ENCODE measurements around the gene RETN. TPM values are rescaled to one million over a fixed set of nuclear protein-coding genes. Genes with fewer than 3 reads are reported as not detected.

Gene RETN
- total RNA-seq, 1 experiment from 2014 or later, result not detected

DNA sequence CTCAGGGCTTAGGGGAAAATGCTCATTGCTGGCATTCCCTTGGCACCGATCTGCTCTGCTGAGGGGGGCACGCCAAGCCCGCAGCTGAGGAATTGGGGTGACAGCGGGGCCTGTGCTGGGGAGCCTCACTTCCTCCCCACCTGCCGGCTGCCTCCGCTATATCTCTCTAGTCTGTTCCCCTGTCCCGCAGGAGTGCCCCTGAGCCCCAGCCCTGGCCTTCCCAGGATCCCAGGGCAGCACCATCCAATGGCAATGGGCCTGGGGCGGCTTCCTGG is 22.5 kb upstream of the RETN start:
- Histone ChIP-seq H3K36me3 (ENCODE audit: control insufficient read depth in 1 of 2, insufficient read depth in 2 of 2, low read length in 2 of 2) (peaks cover 0 to 11% of the 10 kb centered on the region in 2 experiments; a peak in 1 of 4 replicates), H3K9me3 (ENCODE audit: control insufficient read depth in 1 of 2, insufficient read depth in 1 of 2, low read depth in 1 of 2, low read length in 2 of 2) (no peaks in the 10 kb centered on the region), H3K27me3 (ENCODE audit: insufficient read depth, low read length) (no peaks in the 10 kb centered on the region), H3K4me2 (ENCODE audit: low read length) (no peak overlapping the region), H2AFZ (ENCODE audit: low read depth, low read length, poor library complexity, severe bottlenecking) (no peak overlapping the region), H3K4me1 (ENCODE audit: control insufficient read depth in 1 of 2, insufficient read depth in 2 of 2, low read length in 2 of 2) (peaks cover 0 to 13% of the 10 kb centered on the region in 2 experiments; a peak in 2 of 4 replicates), H3K9ac (ENCODE audit: low read length) (no peak overlapping the region), H3K4me3 (replicated peaks in 1 of 2; ENCODE audit: low read depth in 1 of 2, low read length in 2 of 2) (no peak overlapping the region), H3K79me2 (ENCODE audit: insufficient read depth, low read length) (no peaks in the 10 kb centered on the region), H3K27ac (ENCODE audit: low read depth, low read length) (no peak overlapping the region), H4K20me1 (ENCODE audit: insufficient read depth) (no peaks in the 10 kb centered on the region), H3K9me2 (ENCODE audit: insufficient read depth) (no peaks in the 10 kb centered on the region)
- DNase-seq (ENCODE audit: low read depth, low spot score) (no peak), ATAC-seq (no peak)
- intact Hi-C loops (cut with micrococcal nuclease), result no loop called here
- BruUV-seq (replicated peaks), result no TSS peak
- TF ChIP-seq CEBPB (IDR thresholded peaks at IDR 0.05; ENCODE audit: low read depth) (no peak), ZFX (IDR thresholded peaks at IDR 0.05) (no peak), RAD21 (IDR thresholded peaks at IDR 0.05; ENCODE audit: low read depth) (no peak), JUND (IDR thresholded peaks at IDR 0.05) (no peak), POLR2A (IDR thresholded peaks at IDR 0.05; ENCODE audit: borderline replicate concordance, extremely low read depth, insufficient read depth, insufficient read length) (no peak), ZNF274 (IDR thresholded peaks at IDR 0.05; ENCODE audit: low read depth, low read length) (no peak), ELF1 (IDR thresholded peaks at IDR 0.05; ENCODE audit: borderline replicate concordance, low read depth) (no peak), TCF7L2 (IDR thresholded peaks at IDR 0.05; ENCODE audit: borderline replicate concordance, extremely low read depth, insufficient read depth, insufficient read length) (no peak), SP1 (IDR thresholded peaks at IDR 0.05; ENCODE audit: low read depth) (no peak)
- TF ChIP-seq, protein P1, sequence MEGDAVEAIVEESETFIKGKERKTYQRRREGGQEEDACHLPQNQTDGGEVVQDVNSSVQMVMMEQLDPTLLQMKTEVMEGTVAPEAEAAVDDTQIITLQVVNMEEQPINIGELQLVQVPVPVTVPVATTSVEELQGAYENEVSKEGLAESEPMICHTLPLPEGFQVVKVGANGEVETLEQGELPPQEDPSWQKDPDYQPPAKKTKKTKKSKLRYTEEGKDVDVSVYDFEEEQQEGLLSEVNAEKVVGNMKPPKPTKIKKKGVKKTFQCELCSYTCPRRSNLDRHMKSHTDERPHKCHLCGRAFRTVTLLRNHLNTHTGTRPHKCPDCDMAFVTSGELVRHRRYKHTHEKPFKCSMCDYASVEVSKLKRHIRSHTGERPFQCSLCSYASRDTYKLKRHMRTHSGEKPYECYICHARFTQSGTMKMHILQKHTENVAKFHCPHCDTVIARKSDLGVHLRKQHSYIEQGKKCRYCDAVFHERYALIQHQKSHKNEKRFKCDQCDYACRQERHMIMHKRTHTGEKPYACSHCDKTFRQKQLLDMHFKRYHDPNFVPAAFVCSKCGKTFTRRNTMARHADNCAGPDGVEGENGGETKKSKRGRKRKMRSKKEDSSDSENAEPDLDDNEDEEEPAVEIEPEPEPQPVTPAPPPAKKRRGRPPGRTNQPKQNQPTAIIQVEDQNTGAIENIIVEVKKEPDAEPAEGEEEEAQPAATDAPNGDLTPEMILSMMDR (IDR thresholded peaks at IDR 0.05 in 2 of 3, conservative IDR thresholded peaks at IDR 0.05 in 1 of 3; ENCODE audit: borderline replicate concordance in 1 of 3, insufficient read depth in 1 of 3, low read depth in 2 of 3, low read length in 2 of 3), result no peak
- CTCF ChIA-PET, result no interaction called here
- RAD21 ChIA-PET (ENCODE audit: low non-redundant PET in 1 of 2, low total read pairs in 2 of 2, uncharacterized antibody in 2 of 2, unreplicated experiment in 2 of 2), result no interaction called here
- POLR2A ChIA-PET, result no interaction called here

DNA sequence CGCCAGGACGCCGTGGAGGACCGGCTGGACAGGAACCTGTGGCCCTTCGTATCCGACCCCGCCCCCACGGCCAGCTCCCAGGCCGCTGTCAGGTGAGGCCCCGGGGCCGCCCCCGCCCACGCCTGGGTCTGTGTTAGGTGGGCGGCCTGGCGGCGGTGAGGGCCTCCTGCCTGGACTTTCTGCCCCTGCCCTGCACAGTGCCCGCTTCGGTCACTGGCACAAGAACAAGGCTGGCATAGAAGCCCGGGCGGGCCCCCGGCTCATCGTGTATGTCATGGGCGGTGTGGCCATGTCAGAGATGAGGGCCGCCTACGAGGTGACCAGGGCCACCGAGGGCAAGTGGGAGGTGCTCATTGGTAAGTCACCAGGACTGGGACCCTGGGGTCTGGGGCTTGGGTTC is 21.7 kb upstream of the RETN start:
- Histone ChIP-seq H3K4me1 (ENCODE audit: control insufficient read depth in 1 of 2, insufficient read depth in 2 of 2, low read length in 2 of 2) (peaks cover 0 to 18% of the 10 kb centered on the region in 2 experiments; a peak in 3 of 4 replicates), H3K79me2 (ENCODE audit: insufficient read depth, low read length) (no peaks in the 10 kb centered on the region), H4K20me1 (ENCODE audit: insufficient read depth) (no peaks in the 10 kb centered on the region), H3K9me2 (ENCODE audit: insufficient read depth) (no peaks in the 10 kb centered on the region), H3K9me3 (ENCODE audit: control insufficient read depth in 1 of 2, insufficient read depth in 1 of 2, low read depth in 1 of 2, low read length in 2 of 2) (no peaks in the 10 kb centered on the region), H3K27ac (ENCODE audit: low read depth, low read length) (no peak overlapping the region), H3K9ac (ENCODE audit: low read length) (no peak overlapping the region), H2AFZ (ENCODE audit: low read depth, low read length, poor library complexity, severe bottlenecking) (no peak overlapping the region), H3K4me3 (replicated peaks in 1 of 2; ENCODE audit: low read depth in 1 of 2, low read length in 2 of 2) (no peak overlapping the region), H3K27me3 (ENCODE audit: insufficient read depth, low read length) (no peaks in the 10 kb centered on the region), H3K4me2 (ENCODE audit: low read length) (no peak overlapping the region), H3K36me3 (ENCODE audit: control insufficient read depth in 1 of 2, insufficient read depth in 2 of 2, low read length in 2 of 2) (peaks cover 0 to 11% of the 10 kb centered on the region in 2 experiments; a peak in 1 of 4 replicates)
- TF ChIP-seq TCF7L2 (IDR thresholded peaks at IDR 0.05; ENCODE audit: borderline replicate concordance, extremely low read depth, insufficient read depth, insufficient read length) (no peak), EGR1 (IDR thresholded peaks at IDR 0.05; ENCODE audit: low read depth) (no peak), ELF1 (IDR thresholded peaks at IDR 0.05; ENCODE audit: borderline replicate concordance, low read depth) (no peak), SP1 (IDR thresholded peaks at IDR 0.05; ENCODE audit: low read depth) (no peak), CBX3 (IDR thresholded peaks at IDR 0.05; ENCODE audit: low read depth) (no peak), YY1 (IDR thresholded peaks at IDR 0.05; ENCODE audit: extremely low read depth, insufficient replicate concordance, low read depth, low read length) (no peak), ZFX (IDR thresholded peaks at IDR 0.05) (no peak), JUND (IDR thresholded peaks at IDR 0.05) (no peak), SRF (IDR thresholded peaks at IDR 0.05; ENCODE audit: low read depth) (no peak), FOSL1 (IDR thresholded peaks at IDR 0.05; ENCODE audit: low read depth) (no peak), ZNF274 (IDR thresholded peaks at IDR 0.05; ENCODE audit: low read depth, low read length) (no peak), EZH2phosphoT487 (IDR thresholded peaks at IDR 0.05; ENCODE audit: borderline replicate concordance) (no peak), POLR2AphosphoS5 (IDR thresholded peaks at IDR 0.05; ENCODE audit: low read depth, low read length) (no peak)
- TF ChIP-seq, protein P2, sequence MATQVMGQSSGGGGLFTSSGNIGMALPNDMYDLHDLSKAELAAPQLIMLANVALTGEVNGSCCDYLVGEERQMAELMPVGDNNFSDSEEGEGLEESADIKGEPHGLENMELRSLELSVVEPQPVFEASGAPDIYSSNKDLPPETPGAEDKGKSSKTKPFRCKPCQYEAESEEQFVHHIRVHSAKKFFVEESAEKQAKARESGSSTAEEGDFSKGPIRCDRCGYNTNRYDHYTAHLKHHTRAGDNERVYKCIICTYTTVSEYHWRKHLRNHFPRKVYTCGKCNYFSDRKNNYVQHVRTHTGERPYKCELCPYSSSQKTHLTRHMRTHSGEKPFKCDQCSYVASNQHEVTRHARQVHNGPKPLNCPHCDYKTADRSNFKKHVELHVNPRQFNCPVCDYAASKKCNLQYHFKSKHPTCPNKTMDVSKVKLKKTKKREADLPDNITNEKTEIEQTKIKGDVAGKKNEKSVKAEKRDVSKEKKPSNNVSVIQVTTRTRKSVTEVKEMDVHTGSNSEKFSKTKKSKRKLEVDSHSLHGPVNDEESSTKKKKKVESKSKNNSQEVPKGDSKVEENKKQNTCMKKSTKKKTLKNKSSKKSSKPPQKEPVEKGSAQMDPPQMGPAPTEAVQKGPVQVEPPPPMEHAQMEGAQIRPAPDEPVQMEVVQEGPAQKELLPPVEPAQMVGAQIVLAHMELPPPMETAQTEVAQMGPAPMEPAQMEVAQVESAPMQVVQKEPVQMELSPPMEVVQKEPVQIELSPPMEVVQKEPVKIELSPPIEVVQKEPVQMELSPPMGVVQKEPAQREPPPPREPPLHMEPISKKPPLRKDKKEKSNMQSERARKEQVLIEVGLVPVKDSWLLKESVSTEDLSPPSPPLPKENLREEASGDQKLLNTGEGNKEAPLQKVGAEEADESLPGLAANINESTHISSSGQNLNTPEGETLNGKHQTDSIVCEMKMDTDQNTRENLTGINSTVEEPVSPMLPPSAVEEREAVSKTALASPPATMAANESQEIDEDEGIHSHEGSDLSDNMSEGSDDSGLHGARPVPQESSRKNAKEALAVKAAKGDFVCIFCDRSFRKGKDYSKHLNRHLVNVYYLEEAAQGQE (IDR thresholded peaks at IDR 0.05; ENCODE audit: low read depth), result no peak
- DNase-seq (ENCODE audit: low read depth, low spot score), result no peak
- intact Hi-C loops (cut with micrococcal nuclease), result no loop called here
- CTCF ChIA-PET, result no interaction called here
- RAD21 ChIA-PET (ENCODE audit: low non-redundant PET in 1 of 2, low total read pairs in 2 of 2, uncharacterized antibody in 2 of 2, unreplicated experiment in 2 of 2), result no interaction called here
- POLR2A ChIA-PET, result no interaction called here
- no TSS peak for BruUV-seq (replicated peaks)
- ATAC-seq, result no peak
